Pulmonary artery endothelial cell (primary cell): Measurements from ENCODE around the gene ALK. TPM values are rescaled to one million over a fixed set of nuclear protein-coding genes. Genes with fewer than 3 reads are reported as not detected.

Experiments used
- DNase-seq: peaks from one replicate; pipeline ENCODE4 v3.0.0-alpha.2; 2011; ENCODE audit warnings: low read depth, low spot score
- total RNA-seq: library from RNA; depleted of rRNA; stranded (reverse); fragments of >200 nt; gene quantifications from 2 replicates; pipeline ENCODE4 v1.2.3, GENCODE V29; 2014

Gene ALK
- total RNA-seq, 1 donor from 2014 or later, result not detected

- no peak for DNase-seq
Observed at GRCh38 chr2:29370581-29371125, 550.7 kb downstream of the ALK start.

GRCh38 chr2:29370173-29370572, 551.2 kb downstream of the ALK start:
- no peak for DNase-seq

- no peak for DNase-seq
Observed at GRCh38 chr2:29368659-29369040, 552.7 kb downstream of the ALK start.

GRCh38 chr2:29367986-29368658, 553.3 kb downstream of the ALK start:
- no peak for DNase-seq

GRCh38 chr2:29363111-29363510, 558.3 kb downstream of the ALK start:
- DNase-seq, result no peak

GRCh38 chr2:29361231-29361630, 560.2 kb downstream of the ALK start:
- no peak for DNase-seq

- DNase-seq, result no peak
Observed at GRCh38 chr2:29360016-29360784, 561.2 kb downstream of the ALK start.

- no peak for DNase-seq
Observed at GRCh38 chr2:29353403-29353991, 567.9 kb downstream of the ALK start.

GRCh38 chr2:29351916-29352591, 569.3 kb downstream of the ALK start:
- no peak for DNase-seq

GRCh38 chr2:29351248-29351647, 570.1 kb downstream of the ALK start:
- DNase-seq, result no peak

- no peak for DNase-seq
Observed at GRCh38 chr2:29349316-29350030, 571.9 kb downstream of the ALK start.

- no peak for DNase-seq
Observed at GRCh38 chr2:29347774-29348461, 573.5 kb downstream of the ALK start.

GRCh38 chr2:29345236-29345635, 576.1 kb downstream of the ALK start:
- no peak for DNase-seq

- DNase-seq, result no peak
Observed at GRCh38 chr2:29343830-29344229, 577.6 kb downstream of the ALK start.

GRCh38 chr2:29336341-29337241, 584.8 kb downstream of the ALK start:
- no peak for DNase-seq

- DNase-seq, result no peak
Observed at GRCh38 chr2:29335396-29335795, 586.0 kb downstream of the ALK start.

- DNase-seq, result no peak
Observed at GRCh38 chr2:29334706-29335105, 586.7 kb downstream of the ALK start.

- DNase-seq, result no peak
Observed at GRCh38 chr2:29332540-29332939, 588.8 kb downstream of the ALK start.

GRCh38 chr2:29329899-29330298, 591.5 kb downstream of the ALK start:
- DNase-seq, result no peak

- DNase-seq, result no peak
Observed at GRCh38 chr2:29326926-29327325, 594.5 kb downstream of the ALK start.
